Upper lobe of left lung (tissue), 4 donors: Measurements from ENCODE around the gene EVL.

Experiments used
- CTCF ChIP-seq, 6 experiments: fragments of 450-650 bp in 4 of 6; fragments of 200-600 bp in 2 of 6; sonication (generic) in 2 of 6; IDR thresholded peaks; one replicate each; pipeline ENCODE4 v1.5.1; 2016 to 2019; ENCODE audit warnings: antibody characterized with exemption in 6 of 6
- EP300 ChIP-seq, 4 donors: sonication (generic); formaldehyde crosslinking; IDR thresholded peaks; one replicate each; pipeline ENCODE4 v1.5.1; 2017; ENCODE audit warnings: antibody characterized with exemption in 4 of 4, control low read depth in 2 of 4
- POLR2A ChIP-seq, 4 donors: fragments of 450-650 bp; IDR thresholded peaks; one replicate each; pipeline ENCODE4 v1.5.1; 2016 to 2017; ENCODE audit warnings: antibody characterized with exemption in 4 of 4, mild to moderate bottlenecking in 2 of 4
- POLR2AphosphoS5 ChIP-seq, 2 donors: sonication (generic); formaldehyde crosslinking; IDR thresholded peaks; one replicate each; pipeline ENCODE4 v1.5.1; 2017; ENCODE audit warnings: antibody characterized with exemption in 2 of 2

GRCh38 chr14:100191584-100192249, 126.5 kb downstream of the EVL start:
- TF ChIP-seq CTCF (IDR thresholded peaks at IDR 0.05) (no peak), POLR2A (IDR thresholded peaks at IDR 0.05) (no peak), EP300 (IDR thresholded peaks at IDR 0.05) (no peak), POLR2AphosphoS5 (IDR thresholded peaks at IDR 0.05) (no peak)
